ENCODE measurements around the gene STAT1. TPM values are rescaled to one million over a fixed set of nuclear protein-coding genes. Genes with fewer than 3 reads are reported as not detected.

STAT1 gene
- total and polyA plus RNA-seq, 5 donors from 2014 or later, result 198 to 331 (median 262) TPM

GRCh38 chr2:191019376-191019775, 5.4 kb upstream of the STAT1 start:
- peak overlapping the region in 2 of 4 donors; percentile 78 to 90 for H3K4me3 Mint-ChIP-seq
- no peaks in the 10 kb centered on the region for H3K27me3 Mint-ChIP-seq
- Histone ChIP-seq H3K4me3 (ENCODE audit: low read depth, low read length) (peak overlapping the region; percentile 90), H3K9me3 (ENCODE audit: control insufficient read depth in 2 of 2, low read length in 2 of 2) (no peaks in the 10 kb centered on the region), H3K27ac (ENCODE audit: insufficient read depth, low read length, poor library complexity, severe bottlenecking) (peak overlapping the region; percentile 95), H3K4me1 (ENCODE audit: control insufficient read depth, insufficient read depth, low read length, poor library complexity, severe bottlenecking) (peaks cover 73% of the 10 kb centered on the region), H3K27me3 (ENCODE audit: control insufficient read depth, insufficient read depth, low read length) (no peaks in the 10 kb centered on the region), H3K36me3 (ENCODE audit: control insufficient read depth, insufficient read depth, low read length) (no peaks in the 10 kb centered on the region)
- ATAC-seq (ENCODE audit: low read depth in 2 of 2) (no peak), DNase-seq (no peak)
- peak overlapping the region in 2 of 3 donors; percentile 84 to 92 for H3K27ac Mint-ChIP-seq
- H3K4me1 Mint-ChIP-seq, result peaks cover 8 to 31% (median 20%) of the 10 kb centered on the region in 4 donors
- peaks cover 4% of the 10 kb centered on the region for H3K36me3 Mint-ChIP-seq
- H3K9me3 Mint-ChIP-seq, result peaks cover 0 to 3% (median 0%) of the 10 kb centered on the region in 7 donors

- Histone ChIP-seq H3K27ac (ENCODE audit: insufficient read depth, low read length, poor library complexity, severe bottlenecking) (peak overlapping the region; percentile 95), H3K4me3 (ENCODE audit: low read depth, low read length) (peak overlapping the region; percentile 90)
- peaks cover 8 to 29% (median 20%) of the 10 kb centered on the region in 4 donors for H3K4me1 Mint-ChIP-seq
These were observed 4.7 kb upstream of the STAT1 start for GRCh38 chr2:191018643-191019119.

GRCh38 chr2:191018048-191018447, 4.1 kb upstream of the STAT1 start:
- no peaks in the 10 kb centered on the region for H3K27me3 ChIP-seq (ENCODE audit: control insufficient read depth, insufficient read depth, low read length)
- H3K9me3 Mint-ChIP-seq, result peaks cover 0 to 3% (median 0%) of the 10 kb centered on the region in 7 donors
- DNase-seq (no peak), ATAC-seq (ENCODE audit: low read depth in 2 of 2) (no peak)
- H3K4me1 ChIP-seq (ENCODE audit: control insufficient read depth, insufficient read depth, low read length, poor library complexity, severe bottlenecking), result peaks cover 66% of the 10 kb centered on the region
- no peaks in the 10 kb centered on the region for H3K36me3 ChIP-seq (ENCODE audit: control insufficient read depth, insufficient read depth, low read length)
- peak overlapping the region; percentile 84 to 92 (median 92) for H3K27ac Mint-ChIP-seq
- peak overlapping the region; percentile 90 for H3K4me3 ChIP-seq (ENCODE audit: low read depth, low read length)
- peak overlapping the region; percentile 95 for H3K27ac ChIP-seq (ENCODE audit: insufficient read depth, low read length, poor library complexity, severe bottlenecking)
- H3K9me3 ChIP-seq (ENCODE audit: control insufficient read depth in 2 of 2, low read length in 2 of 2), result no peaks in the 10 kb centered on the region
- H3K27me3 Mint-ChIP-seq, result no peaks in the 10 kb centered on the region
- peaks cover 8 to 29% (median 20%) of the 10 kb centered on the region in 4 donors for H3K4me1 Mint-ChIP-seq
- peaks cover 4% of the 10 kb centered on the region for H3K36me3 Mint-ChIP-seq
- peak overlapping the region in 2 of 4 donors; percentile 78 to 90 for H3K4me3 Mint-ChIP-seq

More at GRCh38 chr2:191018643-191019119, 4.7 kb upstream of the STAT1 start:
- Histone ChIP-seq H3K27me3 (ENCODE audit: control insufficient read depth, insufficient read depth, low read length) (no peaks in the 10 kb centered on the region), H3K9me3 (ENCODE audit: control insufficient read depth in 2 of 2, low read length in 2 of 2) (no peaks in the 10 kb centered on the region), H3K4me1 (ENCODE audit: control insufficient read depth, insufficient read depth, low read length, poor library complexity, severe bottlenecking) (peaks cover 66% of the 10 kb centered on the region), H3K36me3 (ENCODE audit: control insufficient read depth, insufficient read depth, low read length) (no peaks in the 10 kb centered on the region)
- H3K9me3 Mint-ChIP-seq, result peaks cover 0 to 3% (median 0%) of the 10 kb centered on the region in 7 donors
- peak overlapping the region in 3 of 4 donors; percentile 78 to 90 (median 87) for H3K4me3 Mint-ChIP-seq
- peak overlapping the region; percentile 84 to 92 (median 92) for H3K27ac Mint-ChIP-seq
- DNase-seq (peak in 1 of 3 donors; percentile 53), ATAC-seq (ENCODE audit: low read depth in 2 of 2) (no peak)
- no peaks in the 10 kb centered on the region for H3K27me3 Mint-ChIP-seq
- H3K36me3 Mint-ChIP-seq, result peaks cover 4% of the 10 kb centered on the region

GRCh38 chr2:191015831-191016230, 1.9 kb upstream of the STAT1 start:
- peaks cover 14 to 33% (median 24%) of the 10 kb centered on the region in 4 donors for H3K4me1 Mint-ChIP-seq
- H3K27me3 Mint-ChIP-seq, result no peaks in the 10 kb centered on the region
- ATAC-seq (ENCODE audit: low read depth in 2 of 2) (no peak), DNase-seq (no peak)
- Histone ChIP-seq H3K27ac (ENCODE audit: insufficient read depth, low read length, poor library complexity, severe bottlenecking) (peak overlapping the region; percentile 95), H3K4me3 (ENCODE audit: low read depth, low read length) (no peak overlapping the region), H3K27me3 (ENCODE audit: control insufficient read depth, insufficient read depth, low read length) (no peaks in the 10 kb centered on the region), H3K4me1 (ENCODE audit: control insufficient read depth, insufficient read depth, low read length, poor library complexity, severe bottlenecking) (peaks cover 65% of the 10 kb centered on the region), H3K9me3 (ENCODE audit: control insufficient read depth in 2 of 2, low read length in 2 of 2) (no peaks in the 10 kb centered on the region), H3K36me3 (ENCODE audit: control insufficient read depth, insufficient read depth, low read length) (peaks cover 7% of the 10 kb centered on the region)
- H3K36me3 Mint-ChIP-seq, result peaks cover 10% of the 10 kb centered on the region
- peaks cover 0 to 3% (median 0%) of the 10 kb centered on the region in 7 donors for H3K9me3 Mint-ChIP-seq
- no peak overlapping the region for H3K4me3 Mint-ChIP-seq
- peak overlapping the region in 1 of 3 donors; percentile 57 for H3K27ac Mint-ChIP-seq

- H3K9me3 ChIP-seq (ENCODE audit: control insufficient read depth in 2 of 2, low read length in 2 of 2), result no peaks in the 10 kb centered on the region
- Mint-ChIP-seq H3K36me3 (peaks cover 11% of the 10 kb centered on the region), H3K4me1 (peaks cover 14 to 38% (median 26%) of the 10 kb centered on the region in 4 donors), H3K4me3 (no peak overlapping the region), H3K9me3 (peaks cover 0 to 3% (median 0%) of the 10 kb centered on the region in 7 donors), H3K27me3 (no peaks in the 10 kb centered on the region), H3K27ac (no peak overlapping the region)
- H3K36me3 ChIP-seq (ENCODE audit: control insufficient read depth, insufficient read depth, low read length), result peaks cover 10% of the 10 kb centered on the region
- no peaks in the 10 kb centered on the region for H3K27me3 ChIP-seq (ENCODE audit: control insufficient read depth, insufficient read depth, low read length)
- DNase-seq (no peak), ATAC-seq (ENCODE audit: low read depth in 2 of 2) (no peak)
- peaks cover 66% of the 10 kb centered on the region for H3K4me1 ChIP-seq (ENCODE audit: control insufficient read depth, insufficient read depth, low read length, poor library complexity, severe bottlenecking)
- peak overlapping the region; percentile 95 for H3K27ac ChIP-seq (ENCODE audit: insufficient read depth, low read length, poor library complexity, severe bottlenecking)
- H3K4me3 ChIP-seq (ENCODE audit: low read depth, low read length), result peak overlapping the region; percentile 94
These were observed 1.3 kb upstream of the STAT1 start for GRCh38 chr2:191015239-191015638.

GRCh38 chr2:191014653-191015020, 666 bp upstream of the STAT1 start:
- H3K27me3 ChIP-seq (ENCODE audit: control insufficient read depth, insufficient read depth, low read length), result no peaks in the 10 kb centered on the region
- peaks cover 16% of the 10 kb centered on the region for H3K36me3 ChIP-seq (ENCODE audit: control insufficient read depth, insufficient read depth, low read length)
- Mint-ChIP-seq H3K4me3 (no peak overlapping the region), H3K27me3 (no peaks in the 10 kb centered on the region), H3K9me3 (peaks cover 0 to 3% (median 0%) of the 10 kb centered on the region in 7 donors), H3K27ac (no peak overlapping the region), H3K36me3 (peaks cover 17% of the 10 kb centered on the region), H3K4me1 (peaks cover 20 to 44% (median 29%) of the 10 kb centered on the region in 4 donors)
- H3K9me3 ChIP-seq (ENCODE audit: control insufficient read depth in 2 of 2, low read length in 2 of 2), result no peaks in the 10 kb centered on the region
- peak overlapping the region; percentile 94 for H3K4me3 ChIP-seq (ENCODE audit: low read depth, low read length)
- peaks cover 71% of the 10 kb centered on the region for H3K4me1 ChIP-seq (ENCODE audit: control insufficient read depth, insufficient read depth, low read length, poor library complexity, severe bottlenecking)
- DNase-seq, result no peak
- H3K27ac ChIP-seq (ENCODE audit: insufficient read depth, low read length, poor library complexity, severe bottlenecking), result peak overlapping the region; percentile 95
- peak; percentile 0 to 1 for ATAC-seq (ENCODE audit: low read depth in 2 of 2)

GRCh38 chr2:191013682-191013931, 364 bp downstream of the STAT1 start:
- ATAC-seq (ENCODE audit: low read depth in 2 of 2), result peak in 1 of 2 donors; percentile 2
- Mint-ChIP-seq H3K4me1 (peaks cover 22 to 44% (median 31%) of the 10 kb centered on the region in 4 donors), H3K27me3 (no peaks in the 10 kb centered on the region), H3K36me3 (peaks cover 22% of the 10 kb centered on the region), H3K4me3 (no peak overlapping the region), H3K27ac (no peak overlapping the region), H3K9me3 (peaks cover 0 to 3% (median 0%) of the 10 kb centered on the region in 7 donors)
- Histone ChIP-seq H3K36me3 (ENCODE audit: control insufficient read depth, insufficient read depth, low read length) (peaks cover 26% of the 10 kb centered on the region), H3K4me1 (ENCODE audit: control insufficient read depth, insufficient read depth, low read length, poor library complexity, severe bottlenecking) (peaks cover 71% of the 10 kb centered on the region), H3K9me3 (ENCODE audit: control insufficient read depth in 2 of 2, low read length in 2 of 2) (no peaks in the 10 kb centered on the region), H3K4me3 (ENCODE audit: low read depth, low read length) (peak overlapping the region; percentile 100), H3K27me3 (ENCODE audit: control insufficient read depth, insufficient read depth, low read length) (no peaks in the 10 kb centered on the region), H3K27ac (ENCODE audit: insufficient read depth, low read length, poor library complexity, severe bottlenecking) (peak overlapping the region; percentile 95)
- peak in 1 of 3 donors; percentile 50 for DNase-seq

Measured in CD4-positive, CD25-positive, alpha-beta regulatory T cell (primary cell).